GM21367 (cell line): ENCODE measurements around the gene MEOX2.

Experiments used
- ATAC-seq: cut with Tn5 transposase; IDR thresholded peaks from one replicate; pipeline ENCODE4 v1.9.1; 2021; ENCODE audit not compliant: unreplicated experiment

MEOX2 gene

DNA sequence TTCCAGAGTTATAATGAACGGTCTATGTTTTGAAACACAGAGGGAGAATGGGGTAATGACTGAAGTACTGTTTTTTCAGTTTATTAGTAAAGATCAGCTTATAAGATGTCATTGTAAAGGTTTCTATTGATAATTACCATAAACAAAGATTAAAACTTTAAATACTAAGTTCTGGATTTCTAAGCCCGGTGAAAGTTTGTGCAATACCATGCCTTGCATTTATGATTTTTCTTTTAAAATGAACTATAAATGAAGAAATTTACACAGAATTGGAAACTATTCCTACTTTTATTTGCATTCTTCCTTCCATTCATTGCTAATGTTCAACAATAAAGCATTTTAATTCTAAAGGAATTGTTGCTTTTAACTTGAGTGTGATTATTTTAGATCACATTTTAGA is 4.9 kb downstream of the MEOX2 start:
- ATAC-seq = no peak

DNA sequence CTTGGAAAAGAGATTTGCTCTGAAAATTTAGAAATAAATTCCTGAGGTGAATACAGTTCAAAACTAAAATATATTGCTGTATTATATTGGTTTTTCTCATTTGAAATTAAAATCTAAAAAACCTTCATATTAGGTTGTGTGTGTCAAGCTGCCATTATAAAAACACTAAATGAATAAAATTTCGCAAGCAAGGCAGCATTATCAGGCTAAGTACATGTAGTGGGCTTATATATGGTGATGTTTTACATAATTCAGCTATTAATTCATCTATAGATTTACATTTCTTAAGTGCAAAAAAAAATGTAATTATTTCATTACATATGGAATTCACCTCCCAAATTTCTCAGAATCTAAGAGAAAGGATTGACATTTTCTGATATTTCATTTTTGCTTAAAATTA is 5.3 kb downstream of the MEOX2 start:
- ATAC-seq = no peak

DNA sequence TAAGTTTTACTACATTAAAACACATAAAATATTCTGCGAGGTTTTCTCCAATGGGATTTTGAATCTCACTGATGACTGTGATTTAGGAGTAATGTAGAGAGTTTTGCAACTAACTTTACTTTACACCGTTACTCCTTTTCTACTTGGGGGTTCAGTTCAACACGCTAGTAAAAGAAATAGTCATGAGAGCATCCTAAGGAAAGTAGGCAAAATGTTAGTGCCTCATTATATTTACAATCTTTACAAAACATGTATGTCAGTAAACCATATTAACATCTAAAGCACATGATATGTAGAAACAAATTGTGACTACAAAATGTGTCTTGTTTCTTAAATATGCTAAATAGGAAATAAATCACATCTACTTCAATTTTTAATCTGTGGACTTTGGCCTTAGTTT is 6.0 kb downstream of the MEOX2 start:
- no peak for ATAC-seq

DNA sequence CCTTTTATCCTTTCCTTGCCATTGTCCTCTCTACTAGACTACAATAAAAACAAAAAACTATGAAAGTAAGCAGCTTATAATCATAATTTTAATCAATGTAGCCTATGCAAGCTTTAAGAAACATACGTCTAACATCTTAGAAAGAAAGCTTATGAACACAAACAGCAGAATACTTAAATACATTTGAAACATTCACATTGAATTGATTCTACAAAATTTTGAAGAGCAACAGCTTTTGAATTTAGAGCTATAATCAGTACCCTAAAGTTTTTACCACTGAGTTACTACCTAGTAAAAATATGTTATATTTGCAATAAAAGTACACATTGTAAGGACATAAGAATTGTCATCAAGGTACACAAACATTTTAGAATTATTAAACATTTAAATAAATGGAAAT is 7.2 kb downstream of the MEOX2 start:
- ATAC-seq = no peak

DNA sequence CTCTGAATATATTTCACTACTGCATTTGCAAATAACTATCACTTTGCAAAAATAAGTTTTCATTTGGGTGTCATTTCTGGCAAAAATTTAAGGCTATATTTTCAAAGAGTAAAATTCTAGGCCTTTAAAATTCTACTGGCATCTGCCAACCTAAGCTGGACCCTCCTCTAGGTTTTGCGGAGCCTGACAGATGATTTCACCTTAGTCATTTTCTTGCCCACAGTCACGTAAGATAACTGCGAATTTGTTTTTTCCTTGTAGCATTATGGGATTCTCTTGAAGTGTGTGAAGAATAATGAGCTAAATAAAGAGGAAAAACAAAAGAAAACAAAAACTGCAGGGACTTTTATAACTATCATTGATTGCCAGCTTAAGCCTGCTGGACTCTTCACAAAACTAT is 7.8 kb downstream of the MEOX2 start:
- no peak for ATAC-seq

DNA sequence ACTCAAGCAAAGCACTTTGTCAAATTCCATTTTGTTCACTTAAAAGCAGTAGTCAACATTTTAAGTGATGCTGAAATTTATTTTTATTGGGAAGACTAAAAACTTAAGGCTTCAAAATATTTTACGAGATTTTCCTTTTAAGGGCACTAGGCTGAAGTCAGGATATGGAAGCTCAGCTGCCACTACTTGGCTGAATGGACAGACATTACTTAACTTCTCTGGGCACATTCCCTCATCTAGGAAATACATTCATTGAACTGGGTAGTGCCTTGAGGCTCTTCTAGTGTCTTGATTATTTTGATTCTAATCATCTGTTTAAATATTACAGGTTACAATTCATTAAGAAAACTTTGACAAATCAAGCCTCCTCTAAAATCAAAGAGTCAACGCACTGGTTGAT is 11.1 kb downstream of the MEOX2 start:
- ATAC-seq = no peak

DNA sequence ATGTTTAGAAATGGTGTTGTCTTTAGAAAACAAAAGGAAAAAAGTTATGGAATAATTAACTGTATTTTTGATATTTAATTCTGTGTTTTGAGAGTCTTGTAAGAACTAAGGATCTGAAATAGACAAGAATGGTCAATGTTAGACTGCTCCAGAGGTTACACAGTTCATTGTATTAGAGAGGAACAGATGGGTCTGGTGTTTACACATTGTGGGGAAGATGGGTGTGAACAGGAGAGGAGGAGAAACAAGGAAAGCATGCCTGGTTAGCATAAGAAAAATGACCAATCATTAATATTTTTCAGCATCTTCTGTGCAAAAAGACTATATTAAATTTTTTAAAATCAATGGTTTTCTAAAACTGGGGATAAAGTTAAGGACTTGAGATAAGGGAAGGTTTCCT is 11.9 kb downstream of the MEOX2 start:
- ATAC-seq = no peak

DNA sequence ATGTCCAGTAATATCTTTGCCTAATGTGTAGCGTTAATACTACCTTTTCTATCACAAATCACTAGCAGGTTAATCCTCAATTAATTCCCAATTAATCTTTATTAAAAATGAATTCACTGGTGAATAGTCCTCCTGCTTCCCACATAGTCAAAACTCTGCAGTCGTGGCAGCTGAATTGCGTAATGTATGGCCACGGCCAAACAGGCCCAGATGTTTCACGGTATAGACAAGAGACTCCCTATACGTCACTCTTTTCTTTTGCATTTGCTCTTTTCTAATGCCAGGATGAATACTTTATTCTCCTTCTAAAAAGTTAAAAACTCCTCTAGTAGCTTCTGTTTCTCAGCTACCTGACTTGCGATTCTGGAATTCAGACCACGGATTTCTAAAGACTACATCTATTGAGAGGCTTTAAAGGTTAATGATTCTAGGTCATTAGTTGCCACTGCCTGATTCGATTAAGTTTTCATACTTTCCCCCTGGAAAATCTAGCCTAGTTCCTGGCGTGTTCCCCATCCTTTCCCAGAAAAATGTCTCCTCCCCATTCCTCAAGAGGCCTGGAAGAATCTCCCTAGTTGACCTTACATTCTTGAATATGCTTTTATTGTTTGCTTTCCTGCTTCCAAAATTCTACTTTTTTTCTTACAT is 16.9 kb downstream of the MEOX2 start:
- no peak for ATAC-seq

DNA sequence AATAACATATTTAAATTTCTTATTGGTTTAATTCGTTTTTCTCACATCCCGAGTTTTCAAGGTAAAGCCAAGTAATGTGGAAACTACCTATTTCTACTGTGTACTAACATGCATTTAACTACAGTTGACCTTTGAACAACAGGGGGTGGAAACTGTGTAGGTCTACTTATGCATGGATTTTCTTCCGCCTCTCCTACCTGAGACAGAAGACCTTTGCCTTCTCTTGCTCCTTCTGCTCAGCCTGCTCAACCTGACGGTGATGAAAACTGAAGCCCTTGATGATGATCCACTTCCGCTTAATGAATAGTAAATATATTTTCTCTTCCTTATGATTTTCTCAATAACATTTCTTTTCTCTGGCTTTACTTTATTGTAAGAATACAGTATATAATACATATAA is 18.5 kb downstream of the MEOX2 start:
- no peak for ATAC-seq

DNA sequence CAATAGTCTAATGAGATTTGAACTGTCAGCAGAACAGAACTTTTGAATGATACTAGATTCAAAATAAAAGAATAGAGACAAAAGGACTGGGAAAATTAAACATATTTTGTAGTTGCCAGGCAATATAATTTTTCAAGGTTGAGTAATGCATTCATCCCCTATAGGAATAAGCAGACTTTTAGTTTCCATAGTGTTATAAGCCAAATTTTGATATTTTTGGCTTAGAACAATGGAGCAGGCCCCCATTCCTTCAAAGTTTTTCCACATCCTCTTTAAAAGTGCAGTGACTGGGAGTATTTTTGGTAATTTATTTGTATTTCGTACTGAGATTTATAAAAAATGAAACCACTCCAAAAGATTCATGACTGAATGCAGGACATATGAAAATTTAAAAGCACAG is 24.0 kb downstream of the MEOX2 start:
- ATAC-seq = no peak

DNA sequence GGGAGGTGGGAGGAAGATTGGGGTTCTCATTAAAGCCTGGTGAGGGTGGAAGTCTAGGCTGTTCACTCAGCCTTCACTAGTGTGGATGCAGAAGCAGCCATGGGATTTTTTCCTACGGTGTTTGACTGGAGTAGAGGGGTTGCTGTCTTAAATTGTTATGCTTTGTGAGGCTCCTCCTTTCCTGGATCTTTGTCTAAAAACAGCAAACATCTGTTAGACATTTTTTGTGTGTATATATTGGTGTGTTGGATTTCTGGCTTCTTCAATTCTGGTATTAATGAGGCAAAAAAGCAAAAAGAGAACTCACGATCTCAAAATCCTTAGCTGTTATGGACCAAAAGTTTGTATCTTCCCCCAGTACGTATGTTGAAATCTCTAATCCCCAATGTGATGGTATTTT is 28.2 kb downstream of the MEOX2 start:
- ATAC-seq = no peak

DNA sequence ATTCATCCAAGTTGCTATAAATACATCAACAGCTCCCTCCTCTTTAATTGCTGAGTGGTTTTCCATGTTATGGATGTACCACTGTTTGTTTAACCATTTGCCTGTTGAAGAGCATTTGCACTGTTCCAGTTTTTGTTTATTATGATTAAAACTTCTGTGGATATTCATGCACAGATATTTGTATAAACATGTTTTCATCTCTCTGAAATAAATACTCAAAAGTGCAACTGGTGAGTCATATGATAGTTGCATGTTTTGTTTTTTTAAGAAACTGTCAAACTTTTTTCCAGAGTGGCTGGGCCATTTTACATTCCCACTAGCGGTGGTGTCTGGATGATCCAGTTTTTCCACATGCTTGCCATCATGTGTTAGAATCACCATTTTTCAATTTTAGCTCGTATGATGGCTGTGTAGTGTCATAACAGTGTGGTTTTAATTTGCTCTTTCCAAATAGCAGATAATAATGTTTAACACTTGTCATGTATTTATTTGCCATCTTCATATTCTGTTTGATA is 33.6 kb downstream of the MEOX2 start:
- no peak for ATAC-seq

DNA sequence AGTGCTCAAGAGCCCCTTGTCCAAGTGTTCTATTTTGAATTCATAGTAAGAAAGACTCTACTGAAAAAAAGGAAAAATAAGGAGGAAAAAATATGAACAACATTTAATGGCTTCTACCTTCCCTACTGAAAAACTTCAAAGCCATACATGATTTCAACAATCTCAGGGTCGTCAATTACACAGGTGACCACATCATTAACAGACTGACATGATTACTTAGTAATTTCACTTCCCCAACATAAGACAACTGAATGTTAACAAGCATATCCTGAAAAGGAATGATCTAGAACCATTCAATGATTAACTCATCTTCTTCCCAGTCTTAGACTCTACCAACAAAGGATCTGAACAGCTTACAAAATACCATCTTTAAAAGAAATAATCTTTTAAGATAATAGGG is 34.8 kb downstream of the MEOX2 start:
- ATAC-seq = no peak

DNA sequence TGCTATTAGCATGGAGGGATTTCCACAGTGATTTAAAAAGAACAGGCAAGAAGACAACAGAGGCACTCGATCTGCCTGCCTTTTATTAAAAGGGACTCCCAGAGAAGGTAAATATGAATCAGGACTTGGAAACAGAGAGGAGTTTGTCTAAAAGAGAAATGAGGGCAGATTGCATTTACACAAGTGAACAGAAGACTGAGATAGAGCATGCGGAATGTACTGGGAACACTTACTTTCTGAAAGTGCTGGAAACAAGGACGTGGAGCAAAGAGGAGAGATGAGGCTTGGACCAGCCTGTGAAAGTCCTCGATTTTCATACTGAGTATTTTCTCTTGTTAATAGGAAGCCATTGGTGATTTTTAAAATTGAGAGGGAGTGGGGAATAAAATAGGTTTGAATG is 35.7 kb downstream of the MEOX2 start:
- ATAC-seq = no peak

DNA sequence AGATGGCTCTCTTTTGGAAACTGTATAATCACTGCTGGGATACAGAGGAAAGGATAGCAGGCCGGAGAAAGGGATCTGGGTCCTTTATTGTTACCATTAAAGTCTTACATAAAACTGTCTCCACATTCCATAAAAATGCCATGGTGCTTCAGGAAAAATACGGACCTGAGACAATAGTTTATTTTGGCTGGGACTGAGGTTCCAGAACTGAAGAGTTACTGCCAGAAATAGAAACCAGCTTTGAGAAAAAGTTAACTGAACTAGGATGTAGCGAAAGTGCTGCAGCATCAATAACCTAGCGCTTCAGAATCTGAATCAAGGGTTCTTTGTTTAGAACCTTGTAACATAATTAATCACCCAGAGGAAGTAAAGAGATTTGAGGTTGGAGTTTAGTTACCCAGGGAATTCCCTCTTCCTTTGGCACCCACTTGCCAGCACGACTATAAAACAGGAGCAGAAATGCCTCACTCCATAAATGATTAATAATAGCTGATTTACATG is 38.0 kb downstream of the MEOX2 start:
- no peak for ATAC-seq

DNA sequence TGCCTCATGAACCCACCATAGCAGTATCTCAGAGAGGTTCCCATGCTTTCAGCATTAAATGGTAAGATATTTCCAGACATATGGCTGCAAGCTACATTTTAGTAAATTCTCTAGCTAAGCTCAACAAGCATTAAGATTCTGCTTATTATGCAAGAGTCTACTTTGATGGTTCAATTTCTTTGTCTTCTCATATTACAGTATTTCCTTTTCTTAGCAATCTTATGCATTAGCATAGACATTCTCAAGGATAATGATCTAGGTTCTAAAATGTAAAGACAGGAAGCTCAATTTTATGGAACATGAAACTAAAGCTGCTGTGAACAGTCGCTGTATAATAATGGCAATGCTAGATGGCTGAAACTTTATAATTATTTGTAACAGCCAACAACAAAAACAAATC is 39.2 kb downstream of the MEOX2 start:
- no peak for ATAC-seq

DNA sequence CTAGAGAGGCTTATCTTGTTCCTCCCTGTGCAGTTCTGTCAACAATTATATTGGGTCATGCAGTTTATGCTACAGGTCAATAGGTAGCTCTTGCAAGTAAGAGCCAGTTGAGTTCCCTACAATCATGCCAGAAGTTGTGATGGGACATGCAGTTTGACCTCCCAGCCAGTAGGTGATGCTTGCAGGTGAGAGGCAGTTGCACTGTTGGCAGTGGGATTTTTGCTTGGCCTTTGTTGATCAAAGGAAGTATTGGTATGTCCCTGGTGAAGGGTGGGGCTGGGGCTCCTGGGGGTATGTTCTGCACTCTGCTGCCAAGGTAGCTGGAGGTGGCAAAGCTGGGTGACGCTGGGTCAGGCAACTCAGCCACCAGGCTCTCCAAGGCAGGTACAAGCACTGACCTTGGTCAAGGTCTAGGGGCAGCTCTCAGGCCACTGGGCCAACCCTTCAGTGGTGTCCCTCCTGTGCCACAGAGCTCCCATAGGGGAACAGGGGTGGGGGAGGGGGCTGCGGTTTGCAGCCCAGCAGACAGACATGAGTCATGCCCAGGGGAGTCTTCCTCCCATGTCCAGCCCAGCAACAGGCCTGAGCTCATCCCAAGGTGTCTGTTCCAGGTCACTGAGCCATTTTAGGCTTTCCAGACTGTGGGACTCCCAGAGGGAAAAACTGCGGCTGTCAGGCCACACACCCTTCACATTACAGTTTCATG is 43.3 kb downstream of the MEOX2 start:
- no peak for ATAC-seq

DNA sequence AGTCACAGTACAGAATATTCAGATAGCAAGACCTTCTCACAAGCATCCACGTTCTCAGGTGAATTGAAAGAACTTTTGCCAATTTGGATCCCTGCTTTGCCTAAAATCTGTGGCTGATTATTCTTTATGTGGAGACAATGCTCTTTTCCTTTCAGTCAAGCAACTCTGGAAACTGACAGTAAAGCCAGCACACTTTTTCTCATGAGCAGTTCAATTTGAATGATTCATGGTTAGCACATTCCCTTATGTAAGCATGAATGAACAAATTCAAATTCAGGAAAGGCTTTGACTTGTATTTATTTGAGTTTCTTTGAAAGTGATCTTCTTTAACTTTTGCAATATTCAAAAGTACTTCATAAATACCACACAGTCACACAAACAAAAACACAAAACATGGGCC is 57.6 kb downstream of the MEOX2 start:
- no peak for ATAC-seq

DNA sequence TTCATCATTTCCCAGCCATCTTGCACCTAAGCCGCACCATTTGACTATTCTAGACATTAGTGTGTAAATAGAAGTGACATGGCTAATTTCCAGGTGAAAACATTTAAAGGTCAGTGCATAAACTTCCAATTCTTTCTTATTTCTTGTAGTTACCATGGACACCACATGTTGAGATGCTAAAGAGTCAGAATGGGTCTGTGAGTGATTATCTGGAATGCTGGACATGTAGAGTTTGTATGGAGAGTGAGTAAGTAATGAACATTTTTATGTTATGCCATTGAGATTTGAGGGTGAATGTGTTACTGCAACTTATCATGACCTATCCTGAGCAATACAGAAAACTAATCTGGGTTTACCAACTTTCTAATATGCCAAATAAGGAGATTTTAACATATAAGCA is 60.4 kb downstream of the MEOX2 start:
- ATAC-seq = no peak

DNA sequence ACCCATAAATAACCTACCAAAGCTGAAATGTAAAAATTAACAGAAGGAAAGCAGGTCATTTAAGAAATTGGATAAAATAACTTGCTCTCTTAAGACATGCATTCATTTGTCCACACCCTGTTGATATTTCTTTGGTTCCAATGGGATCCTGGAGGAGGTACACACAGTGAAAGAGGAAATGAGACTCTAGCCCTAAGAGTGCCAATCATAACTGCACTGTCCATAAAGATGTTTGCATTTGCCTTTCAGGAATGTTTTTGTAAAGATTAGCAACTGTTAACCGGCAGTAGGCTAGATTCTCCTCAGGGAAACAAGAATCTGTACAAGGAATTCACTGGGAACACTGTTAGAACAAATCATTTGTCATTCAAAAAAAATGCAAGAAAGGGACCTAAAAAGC is 61.0 kb downstream of the MEOX2 start:
- ATAC-seq = no peak

DNA sequence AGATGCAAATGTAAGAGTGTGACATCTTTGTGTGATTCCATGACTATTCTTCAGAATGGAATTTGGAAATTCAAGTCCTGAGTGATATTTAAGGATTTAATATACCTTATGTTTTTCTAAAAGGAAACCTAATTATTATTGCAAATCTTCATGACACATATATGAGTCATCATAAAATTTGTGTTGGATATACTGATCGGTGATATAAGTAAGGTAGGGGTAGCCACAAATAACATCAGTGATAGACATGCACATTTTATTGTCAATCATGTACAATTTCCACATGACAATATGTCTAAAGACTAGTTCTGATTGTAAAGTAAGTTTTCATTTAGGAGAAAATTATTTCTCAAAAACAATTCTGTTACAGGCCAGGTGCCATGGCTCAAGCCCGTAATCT is 65.0 kb downstream of the MEOX2 start:
- ATAC-seq = no peak

DNA sequence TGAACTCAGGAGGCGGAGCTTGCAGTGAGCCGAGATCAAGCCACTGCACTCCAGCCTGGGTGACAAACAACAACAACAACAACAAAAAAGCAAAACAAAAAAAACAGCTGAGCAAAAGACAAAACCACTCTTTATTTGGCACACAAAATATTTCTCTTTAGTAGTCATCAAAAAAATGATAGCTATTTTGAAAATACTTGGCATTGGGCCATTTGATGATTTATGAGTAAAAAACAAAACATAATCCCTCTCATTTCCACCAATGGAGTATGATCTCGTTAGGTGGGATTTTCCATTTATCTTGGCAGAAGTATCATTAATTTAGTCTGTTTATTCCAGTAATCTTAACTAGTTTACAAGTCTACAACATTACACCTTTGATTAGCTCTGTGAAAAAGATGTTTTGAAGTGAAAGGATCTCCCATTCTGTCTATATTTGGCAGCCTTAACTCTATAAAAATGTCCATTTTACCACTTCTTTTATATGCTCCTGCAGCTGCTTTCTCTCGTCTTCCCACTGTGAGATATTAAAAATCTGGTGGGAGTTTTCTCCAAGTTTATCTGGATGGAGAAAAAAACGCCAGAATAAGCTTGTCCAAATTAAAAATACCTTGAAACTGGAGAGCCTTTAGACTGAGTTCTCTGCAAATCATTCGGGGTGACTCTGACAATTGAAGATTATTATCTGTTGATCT is 65.8 kb downstream of the MEOX2 start:
- no peak for ATAC-seq
